ENCODE results near the gene STPG4.

The STPG4 gene

DNA sequence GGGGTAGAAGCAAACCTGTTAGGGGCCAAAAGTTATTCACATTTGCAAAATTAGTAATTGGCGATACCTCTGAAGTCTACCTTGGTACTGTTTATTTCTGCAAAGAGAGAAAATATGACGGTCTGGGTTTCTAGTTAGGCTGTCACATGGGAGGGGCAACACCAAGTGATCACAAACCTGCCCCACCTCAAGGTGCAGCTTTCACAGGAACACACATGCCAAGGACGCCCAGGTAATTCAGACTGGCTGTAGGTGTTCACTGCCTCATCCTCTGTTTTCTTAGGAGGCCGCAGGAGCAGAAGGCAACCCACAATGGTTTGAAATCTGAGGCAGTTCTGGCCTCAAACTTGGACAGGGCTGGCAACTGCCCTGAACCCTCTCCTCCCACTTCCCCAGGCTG, 56.2 kb downstream of the STPG4 start:
- no peak for DNase-seq
- no peaks in the 10 kb centered on the region for H3K36me3 Mint-ChIP-seq
- H3K9me3 Mint-ChIP-seq: no peaks in the 10 kb centered on the region
- no peaks in the 10 kb centered on the region for H3K27me3 Mint-ChIP-seq
- no peaks in the 10 kb centered on the region for H3K4me1 Mint-ChIP-seq
- no peak overlapping the region for H3K4me3 Mint-ChIP-seq
- ATAC-seq (replicated peaks): no peak
- H3K27ac Mint-ChIP-seq: no peak overlapping the region

DNA sequence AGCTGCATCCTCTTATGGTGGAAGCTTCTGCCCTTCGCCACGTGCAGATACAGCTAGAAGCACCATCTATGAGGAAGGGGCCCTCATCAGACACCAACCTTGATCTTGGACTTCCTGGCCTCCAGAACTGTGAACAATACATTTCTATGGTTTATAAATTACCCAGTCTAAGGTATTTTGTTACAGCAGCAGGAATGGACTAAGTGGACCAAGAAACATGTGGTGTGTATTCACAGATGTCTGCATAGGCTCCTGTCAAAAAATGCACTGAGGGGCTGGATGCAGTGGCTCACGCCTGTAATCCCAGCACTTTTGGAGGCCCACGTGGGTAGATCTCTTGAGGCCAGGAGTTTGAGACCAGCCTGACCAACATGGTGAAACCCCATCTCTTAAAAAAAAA, 57.5 kb downstream of the STPG4 start:
- H3K27ac Mint-ChIP-seq: no peak overlapping the region
- H3K27me3 Mint-ChIP-seq: no peaks in the 10 kb centered on the region
- no peaks in the 10 kb centered on the region for H3K4me1 Mint-ChIP-seq
- ATAC-seq (replicated peaks): no peak
- H3K4me3 Mint-ChIP-seq: no peak overlapping the region
- DNase-seq: no peak
- no peaks in the 10 kb centered on the region for H3K9me3 Mint-ChIP-seq
- no peaks in the 10 kb centered on the region for H3K36me3 Mint-ChIP-seq

DNA sequence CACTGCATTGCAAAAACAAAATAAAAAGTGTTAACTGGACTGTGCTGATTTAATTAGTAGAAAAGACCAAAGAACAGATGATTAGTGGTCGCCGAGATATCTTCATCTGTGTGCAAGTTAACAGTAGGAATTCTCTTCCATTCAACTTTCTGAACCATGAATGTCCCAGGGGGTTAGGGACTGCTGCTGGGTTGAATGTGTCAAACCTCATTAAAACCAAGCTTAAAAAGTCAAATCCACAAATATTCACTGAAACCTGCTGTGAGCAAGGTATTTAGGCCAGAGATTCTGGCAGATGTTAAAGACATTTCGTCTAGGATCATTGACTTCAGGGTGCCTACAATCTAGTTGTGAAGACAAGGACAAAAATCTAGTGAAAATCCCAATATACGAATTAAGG, 58.7 kb downstream of the STPG4 start:
- Mint-ChIP-seq H3K9me3 (no peaks in the 10 kb centered on the region), H3K27me3 (no peaks in the 10 kb centered on the region), H3K4me1 (no peaks in the 10 kb centered on the region), H3K4me3 (no peak overlapping the region), H3K27ac (no peak overlapping the region), H3K36me3 (no peaks in the 10 kb centered on the region)
- ATAC-seq (replicated peaks) (no peak), DNase-seq (no peak)

DNA sequence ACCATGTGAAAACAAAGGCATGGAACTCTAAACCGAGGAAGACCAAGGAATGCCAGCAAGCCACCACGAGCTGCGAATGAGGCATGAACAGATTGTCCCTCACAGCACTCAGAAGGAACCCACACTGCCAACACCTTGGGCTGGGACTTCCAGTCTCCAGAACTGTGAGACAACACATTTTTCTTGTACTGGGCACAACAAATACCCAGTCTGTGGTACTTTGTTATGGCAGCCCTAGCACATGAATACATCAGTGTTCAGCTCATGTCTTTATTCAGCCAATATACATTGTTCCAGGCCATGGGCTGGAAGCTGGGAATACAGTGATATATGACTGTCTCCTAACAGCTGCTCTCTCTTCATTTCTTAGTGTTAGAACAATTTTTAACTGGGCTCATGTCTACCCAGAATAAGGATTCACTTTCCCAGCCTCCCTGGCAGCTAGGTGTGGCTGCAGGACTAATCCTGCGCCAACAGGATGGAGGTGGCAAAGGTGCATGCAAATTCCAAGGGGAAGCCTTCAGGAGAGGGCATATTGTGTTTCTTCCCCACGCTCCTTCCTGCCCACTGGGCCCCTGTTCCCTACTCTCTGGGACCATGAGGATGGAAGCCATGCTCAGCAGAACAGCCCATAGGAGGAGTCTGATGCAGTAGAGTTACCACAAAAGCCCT, 59.6 kb downstream of the STPG4 start:
- no peak overlapping the region for H3K27ac Mint-ChIP-seq
- no peak for DNase-seq
- H3K36me3 Mint-ChIP-seq: no peaks in the 10 kb centered on the region
- no peaks in the 10 kb centered on the region for H3K27me3 Mint-ChIP-seq
- H3K4me3 Mint-ChIP-seq: no peak overlapping the region
- no peaks in the 10 kb centered on the region for H3K9me3 Mint-ChIP-seq
- H3K4me1 Mint-ChIP-seq: peaks cover 0 to 7% of the 10 kb centered on the region in 2 donors
- no peak for ATAC-seq (replicated peaks)

DNA sequence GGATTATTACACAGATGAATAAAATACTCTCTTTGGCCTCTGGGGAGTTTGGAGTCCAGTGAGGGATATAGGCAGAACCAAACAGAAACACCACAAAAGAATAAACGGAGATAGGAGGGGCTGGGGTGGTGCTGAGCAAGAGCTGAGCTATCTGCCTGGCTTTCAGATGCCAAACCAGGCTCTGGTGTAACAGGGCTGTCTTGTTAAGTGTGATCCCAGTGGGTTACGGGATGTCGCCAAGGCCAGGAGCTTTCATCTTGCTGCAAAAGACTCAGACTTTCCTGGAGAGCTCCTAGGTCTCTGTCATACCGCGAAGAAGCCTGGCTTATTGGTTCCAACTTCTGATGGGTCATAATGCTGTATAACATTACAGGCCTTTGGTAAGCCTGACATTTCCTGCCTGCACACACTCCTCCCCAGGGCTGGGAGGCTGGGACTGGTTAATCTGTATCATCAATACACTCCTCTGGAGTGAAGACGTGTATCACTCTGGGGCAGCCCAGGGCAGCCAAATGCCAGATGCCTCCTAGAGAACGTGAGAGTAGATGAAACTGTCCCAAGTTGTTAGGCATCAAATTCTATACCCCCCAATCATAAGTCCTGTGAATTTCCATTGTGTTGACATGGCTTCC, 60.5 kb downstream of the STPG4 start:
- DNase-seq (no peak), ATAC-seq (replicated peaks) (no peak)
- Mint-ChIP-seq H3K36me3 (no peaks in the 10 kb centered on the region), H3K4me3 (no peak overlapping the region), H3K27ac (no peak overlapping the region), H3K27me3 (no peaks in the 10 kb centered on the region), H3K4me1 (peaks cover 0 to 15% of the 10 kb centered on the region in 2 donors), H3K9me3 (no peaks in the 10 kb centered on the region)

DNA sequence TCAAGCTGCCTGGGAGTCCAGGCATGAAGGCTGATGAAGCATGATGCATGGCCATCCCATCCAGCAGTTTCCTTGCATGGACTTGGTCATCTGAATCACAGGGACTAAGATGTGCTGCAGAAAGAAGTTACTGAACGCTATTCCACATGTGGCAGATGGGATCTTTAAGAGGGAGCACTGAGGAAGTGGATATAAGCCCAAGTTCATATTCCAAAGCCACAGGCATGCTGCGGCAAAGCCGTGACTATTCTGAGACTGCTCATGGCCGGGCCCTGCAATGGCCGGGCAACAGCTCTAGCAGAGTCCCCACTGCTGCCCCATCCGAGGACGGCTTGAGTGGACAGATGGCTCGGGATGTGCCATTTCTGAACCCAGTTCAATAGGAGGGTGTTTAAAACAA, 61.5 kb downstream of the STPG4 start:
- ATAC-seq (replicated peaks) (no peak), DNase-seq (no peak)
- Mint-ChIP-seq H3K36me3 (no peaks in the 10 kb centered on the region), H3K27me3 (no peaks in the 10 kb centered on the region), H3K9me3 (no peaks in the 10 kb centered on the region), H3K4me3 (no peak overlapping the region), H3K27ac (no peak overlapping the region), H3K4me1 (peaks cover 0 to 17% of the 10 kb centered on the region in 2 donors)

DNA sequence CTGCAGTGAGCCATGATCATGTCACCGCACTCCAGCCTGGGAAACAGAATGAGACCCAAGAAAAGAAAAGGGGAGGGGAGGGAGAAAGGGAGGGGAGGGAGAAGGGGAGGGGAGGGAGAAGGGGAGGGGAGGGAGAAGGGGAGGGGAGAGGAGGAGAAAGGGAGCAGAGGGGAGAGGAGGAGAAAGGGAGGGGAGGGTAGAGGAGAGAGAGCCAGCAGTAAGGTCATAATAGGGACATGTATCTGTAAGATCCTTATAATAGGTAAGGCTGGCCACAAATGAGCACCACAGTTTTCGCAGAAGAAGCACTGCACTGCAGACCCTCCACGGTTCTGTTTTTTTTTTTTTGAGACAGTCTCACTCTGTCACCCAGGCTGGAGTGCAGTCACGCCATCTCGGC, 62.6 kb downstream of the STPG4 start:
- ATAC-seq (replicated peaks) (no peak), DNase-seq (no peak)
- Mint-ChIP-seq H3K9me3 (no peaks in the 10 kb centered on the region), H3K4me1 (peaks cover 0 to 17% of the 10 kb centered on the region in 2 donors), H3K27me3 (no peaks in the 10 kb centered on the region), H3K27ac (no peak overlapping the region), H3K36me3 (no peaks in the 10 kb centered on the region), H3K4me3 (no peak overlapping the region)

DNA sequence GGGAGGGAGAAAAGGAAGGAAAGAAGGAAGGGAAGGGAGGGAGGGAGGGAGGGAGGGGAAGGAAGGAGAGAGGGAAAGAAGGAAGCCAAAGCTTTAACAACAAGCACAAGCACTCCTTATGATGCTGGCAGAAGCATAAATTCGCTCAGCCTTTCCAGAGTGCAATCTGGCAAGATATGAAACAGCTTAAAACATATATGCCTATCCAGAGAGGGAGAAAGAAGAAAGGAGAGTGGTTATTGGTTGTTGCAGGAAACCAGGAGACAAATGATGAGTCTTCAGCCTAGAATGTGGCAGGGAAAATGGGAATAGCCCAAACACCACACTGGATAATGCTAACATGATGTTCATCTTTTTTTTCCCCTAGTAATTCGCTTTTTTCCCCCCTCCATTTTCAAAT, 64.0 kb downstream of the STPG4 start:
- Mint-ChIP-seq H3K4me3 (no peak overlapping the region), H3K36me3 (no peaks in the 10 kb centered on the region), H3K4me1 (peaks cover 2 to 22% of the 10 kb centered on the region in 2 donors), H3K27ac (no peak overlapping the region), H3K27me3 (no peaks in the 10 kb centered on the region), H3K9me3 (no peaks in the 10 kb centered on the region)
- no peak for DNase-seq
- no peak for ATAC-seq (replicated peaks)

DNA sequence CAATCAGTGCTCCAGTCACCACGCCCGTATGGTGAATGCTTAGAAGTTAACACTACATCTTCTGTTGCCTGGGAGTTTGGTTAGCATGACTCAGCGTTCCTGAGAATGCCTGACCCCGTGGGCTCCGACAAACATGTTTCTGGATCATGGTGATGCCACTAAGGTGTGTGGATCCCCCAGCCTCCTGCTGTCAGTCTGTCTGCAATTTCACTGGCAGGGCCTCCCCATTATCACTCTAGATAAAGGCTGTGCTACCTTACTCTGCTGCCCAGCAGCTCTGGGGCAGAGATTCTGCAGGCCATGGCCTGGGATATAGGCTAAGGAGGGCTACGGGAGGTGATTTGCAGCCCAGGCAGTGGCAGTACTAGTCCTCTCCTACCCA, 66.0 kb downstream of the STPG4 start:
- Mint-ChIP-seq H3K4me3 (no peak overlapping the region), H3K9me3 (no peaks in the 10 kb centered on the region), H3K36me3 (peaks cover 0 to 1% of the 10 kb centered on the region in 2 donors), H3K27me3 (no peaks in the 10 kb centered on the region), H3K4me1 (peaks cover 12 to 42% of the 10 kb centered on the region in 2 donors), H3K27ac (no peak overlapping the region)
- DNase-seq (no peak), ATAC-seq (replicated peaks) (no peak)

DNA sequence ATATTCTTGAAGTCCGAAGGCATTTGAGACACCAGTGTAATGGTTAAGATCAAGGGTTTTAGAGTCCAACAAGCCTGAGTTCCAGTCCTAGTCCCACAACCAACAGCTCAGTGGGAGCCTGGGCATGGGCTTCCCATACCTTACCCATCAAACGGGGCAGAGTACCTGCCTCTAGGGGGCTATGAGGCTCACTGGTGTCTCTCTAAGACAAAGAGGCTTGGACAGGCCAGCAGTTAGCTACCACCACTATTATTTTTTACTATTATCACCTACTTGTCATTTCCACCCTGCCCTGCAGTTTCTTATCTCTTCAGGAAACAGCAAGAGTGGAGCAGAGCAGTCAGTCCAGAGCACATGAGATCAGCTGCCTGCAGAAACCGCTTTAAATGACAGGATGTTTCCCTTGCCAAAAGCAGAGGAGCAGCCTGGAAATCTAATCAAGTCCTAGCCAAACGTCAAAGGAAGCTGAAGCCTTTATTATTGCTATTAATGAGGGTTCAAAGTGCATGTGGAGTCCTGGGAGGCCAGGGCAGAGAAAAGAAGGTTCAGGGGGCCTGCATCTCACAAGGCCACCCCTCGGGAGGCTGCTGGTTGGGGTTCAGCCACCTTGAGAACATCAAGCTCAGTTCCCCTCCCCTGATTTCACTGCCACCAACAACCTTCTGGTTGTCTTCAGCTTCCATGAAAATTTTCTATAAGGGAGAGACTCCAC, 66.6 kb downstream of the STPG4 start:
- Mint-ChIP-seq H3K27me3 (no peaks in the 10 kb centered on the region), H3K4me1 (peaks cover 15 to 48% of the 10 kb centered on the region in 2 donors), H3K27ac (no peak overlapping the region), H3K9me3 (no peaks in the 10 kb centered on the region), H3K36me3 (peaks cover 0 to 1% of the 10 kb centered on the region in 2 donors), H3K4me3 (no peak overlapping the region)
- no peak for ATAC-seq (replicated peaks)
- no peak for DNase-seq

DNA sequence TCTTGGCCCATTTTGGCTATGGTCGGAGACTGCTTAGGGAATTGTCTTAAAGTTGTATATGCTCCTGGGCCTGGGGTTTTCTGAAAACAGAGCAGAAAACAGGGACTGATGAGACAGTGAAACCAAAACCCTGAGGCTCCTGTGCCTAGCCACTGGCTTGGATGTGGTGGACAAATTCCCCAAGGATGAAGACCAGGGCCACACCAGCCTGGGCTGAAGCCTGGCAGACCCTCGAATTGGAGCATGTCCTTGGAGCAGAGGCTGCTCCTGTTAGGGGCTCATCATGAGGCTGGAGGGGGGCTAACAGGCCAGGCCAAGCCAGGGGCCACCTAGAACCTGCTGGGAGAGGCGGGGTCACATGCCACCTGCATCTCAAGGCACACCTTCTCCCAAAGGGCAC, 68.1 kb downstream of the STPG4 start:
- Mint-ChIP-seq H3K36me3 (peaks cover 0 to 1% of the 10 kb centered on the region in 2 donors), H3K9me3 (no peaks in the 10 kb centered on the region), H3K4me1 (peaks cover 16 to 50% of the 10 kb centered on the region in 2 donors), H3K27me3 (no peaks in the 10 kb centered on the region), H3K27ac (no peak overlapping the region), H3K4me3 (no peak overlapping the region)
- ATAC-seq (replicated peaks) (no peak), DNase-seq (no peak)

DNA sequence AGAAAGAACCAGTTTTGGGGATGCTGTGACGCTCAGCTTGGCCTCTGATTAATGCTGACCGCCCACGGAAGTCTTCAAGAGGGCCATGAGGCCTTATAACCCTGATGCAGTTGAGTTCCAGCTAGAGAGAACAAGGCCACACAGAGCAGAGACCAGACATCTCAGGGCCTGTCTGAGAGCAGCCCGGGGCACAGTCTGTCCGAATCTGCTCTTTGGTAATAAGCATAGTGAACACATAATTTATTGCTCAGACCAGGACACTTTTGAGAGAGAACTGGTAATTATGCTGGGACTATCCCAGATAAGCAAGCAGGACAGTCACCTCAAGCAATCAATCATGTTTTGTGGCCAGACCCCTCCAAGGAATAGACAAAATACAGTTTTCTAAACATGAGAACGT, 68.5 kb downstream of the STPG4 start:
- ATAC-seq (replicated peaks): no peak
- DNase-seq: no peak
- Mint-ChIP-seq H3K27me3 (no peaks in the 10 kb centered on the region), H3K4me1 (peaks cover 16 to 50% of the 10 kb centered on the region in 2 donors), H3K4me3 (no peak overlapping the region), H3K36me3 (peaks cover 0 to 1% of the 10 kb centered on the region in 2 donors), H3K9me3 (no peaks in the 10 kb centered on the region), H3K27ac (no peak overlapping the region)

DNA sequence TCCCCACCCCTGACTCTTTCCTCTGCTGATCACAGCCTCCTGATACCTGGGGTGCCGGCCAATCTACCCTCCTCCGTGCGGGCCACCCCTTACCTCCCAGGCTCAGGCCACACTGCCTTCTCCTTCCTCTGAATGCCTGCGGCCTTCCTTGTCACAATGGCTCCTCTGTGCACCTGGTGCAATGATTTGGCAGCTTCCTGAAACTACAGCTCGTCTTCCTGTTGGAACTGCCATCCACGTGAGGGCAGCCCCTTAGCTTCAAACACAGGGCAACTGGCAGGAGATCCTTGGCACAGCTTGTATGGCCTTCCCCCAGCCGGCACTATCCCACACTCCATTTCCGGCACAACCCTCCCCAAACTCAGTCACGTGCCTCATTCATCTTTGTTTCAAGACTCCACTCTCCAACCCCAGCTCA, 69.0 kb downstream of the STPG4 start:
- H3K27me3 Mint-ChIP-seq: no peaks in the 10 kb centered on the region
- no peak for ATAC-seq (replicated peaks)
- no peak overlapping the region for H3K27ac Mint-ChIP-seq
- no peak for DNase-seq
- H3K4me3 Mint-ChIP-seq: no peak overlapping the region
- H3K36me3 Mint-ChIP-seq: peaks cover 0 to 1% of the 10 kb centered on the region in 2 donors
- peaks cover 16 to 48% of the 10 kb centered on the region in 2 donors for H3K4me1 Mint-ChIP-seq
- H3K9me3 Mint-ChIP-seq: no peaks in the 10 kb centered on the region

DNA sequence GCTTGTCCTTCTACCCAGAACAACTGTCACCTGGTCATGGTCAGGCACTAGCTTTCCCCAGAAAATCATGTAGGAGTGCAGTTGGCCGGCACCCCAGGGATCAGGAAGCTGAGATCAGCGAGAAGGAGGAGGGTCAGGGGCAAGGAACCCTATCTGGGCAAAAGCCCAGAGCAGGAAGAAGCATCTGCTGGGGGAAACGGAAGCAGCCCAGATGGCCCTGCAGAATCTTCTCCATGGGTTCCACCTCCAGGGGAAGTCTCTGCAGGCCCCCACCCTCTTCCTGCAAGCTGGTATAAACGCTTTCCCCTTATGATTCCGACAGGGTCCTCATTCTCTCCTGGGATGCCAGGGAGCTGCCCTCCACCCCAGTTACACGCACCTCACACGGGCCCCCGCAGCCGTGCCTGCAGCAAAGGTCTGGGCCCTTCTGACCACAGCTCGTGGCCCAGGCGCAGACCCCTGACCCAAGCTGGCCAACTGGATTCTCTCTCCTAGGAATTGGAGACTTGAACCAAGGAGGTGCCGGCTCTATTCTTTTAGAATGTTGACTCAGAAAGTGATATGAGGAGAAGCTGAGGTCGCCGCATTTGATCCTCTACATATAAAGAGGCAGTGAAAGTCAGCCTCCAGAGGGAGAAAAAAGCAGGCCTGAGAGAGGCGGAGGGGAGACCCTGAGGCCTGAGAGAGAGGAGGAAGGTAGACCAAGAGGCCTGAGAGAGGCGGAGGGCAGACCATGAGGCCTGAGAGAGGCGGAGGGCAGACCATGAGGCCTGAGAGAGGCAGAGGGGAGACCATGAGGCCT, 71.0 kb downstream of the STPG4 start:
- peak overlapping the region; percentile 22 for H3K27ac Mint-ChIP-seq
- H3K9me3 Mint-ChIP-seq: no peaks in the 10 kb centered on the region
- H3K27me3 Mint-ChIP-seq: no peaks in the 10 kb centered on the region
- peaks cover 0 to 1% of the 10 kb centered on the region in 2 donors for H3K36me3 Mint-ChIP-seq
- DNase-seq (no peak), ATAC-seq (replicated peaks) (peak in 1 of 2 donors; percentile 31)
- H3K4me3 Mint-ChIP-seq: no peak overlapping the region
- peaks cover 28 to 52% of the 10 kb centered on the region in 2 donors for H3K4me1 Mint-ChIP-seq

All from stimulated activated naive B cell treated with anti-CD40 and anti-IgM and Interleukin-4, amounts not matched to agents 10 μg/mL and 1 μg/mL and 100 μg/mL, for 72 hours (primary cell).